Measurements from ENCODE around the gene ATRN. TPM values are rescaled to one million over a fixed set of nuclear protein-coding genes. Genes with fewer than 3 reads are reported as not detected.
A peak's percentile ranks its signal among the peaks of the same experiment; 100 is the strongest.

The ATRN gene
- total and polyA plus RNA-seq, 2 of the 8 experiments (the other 6 are each of a cell fraction or from before 2014, with no cell fraction given): 12.0 to 17.4 TPM

GRCh38 chr20:3686421-3686820, 215.6 kb downstream of the ATRN start:
- Histone ChIP-seq H2BK5ac (ENCODE audit: low read depth, low read length) (no peak overlapping the region), H3K56ac (replicated peaks; ENCODE audit: insufficient read length, low read depth, low read length) (no peak overlapping the region), H3K23ac (ENCODE audit: insufficient read length) (no peak overlapping the region), H3K4me2 (ENCODE audit: insufficient read depth in 1 of 2, low read depth in 2 of 2, low read length in 2 of 2) (no peak overlapping the region), H3K4me1 (replicated peaks in 1 of 4; ENCODE audit: control insufficient read depth in 3 of 4, insufficient read depth in 4 of 4, low read length in 3 of 4) (peaks cover 3 to 14% (median 8%) of the 10 kb centered on the region in 4 experiments), H3K18ac (ENCODE audit: extremely low read depth, low read length) (no peak overlapping the region; the same call in 1 of the 2 replicates), H4K91ac (replicated peaks; ENCODE audit: insufficient read length, low read length) (no peak overlapping the region), H2BK20ac (ENCODE audit: low read length) (0 out of 2 replicates have a peak overlapping the region, but pooled peaks have one; percentile 8), H3K79me2 (ENCODE audit: control insufficient read depth in 1 of 2, insufficient read depth in 2 of 2, low read length in 2 of 2) (no peaks in the 10 kb centered on the region), H3K27ac (ENCODE audit: low read depth, low read length) (no peak overlapping the region), H2BK15ac (ENCODE audit: low read length) (peak overlapping the region; percentile 25; the same call in 1 of the 2 replicates), H2BK120ac (replicated peaks; ENCODE audit: low read depth, low read length) (no peak overlapping the region), H3K4me3 (ENCODE audit: extremely low read depth in 1 of 4, insufficient read depth in 2 of 4, low read depth in 3 of 4, low read length in 4 of 4) (no peak overlapping the region), H3K79me1 (ENCODE audit: low read depth, low read length) (no peaks in the 10 kb centered on the region), H2BK12ac (ENCODE audit: low read depth, low read length) (peak overlapping the region; percentile 45; the same call in 1 of the 2 replicates), H3K9me3 (ENCODE audit: insufficient read depth in 2 of 2, low read depth in 1 of 2, low read length in 1 of 2) (no peaks in the 10 kb centered on the region), H3K14ac (ENCODE audit: insufficient read length) (no peak overlapping the region), H2AFZ (ENCODE audit: low read length) (no peak overlapping the region), H4K20me1 (replicated peaks in 1 of 2; ENCODE audit: control insufficient read depth in 1 of 2, insufficient read depth in 2 of 2, low read length in 2 of 2) (no peaks in the 10 kb centered on the region), H3K36me3 (ENCODE audit: control insufficient read depth in 2 of 4, insufficient read depth in 4 of 4, low read length in 3 of 4) (no peaks in the 10 kb centered on the region), H3K9ac (replicated peaks in 1 of 4; ENCODE audit: extremely low read depth in 1 of 4, low read depth in 3 of 4, low read length in 3 of 4) (no peak overlapping the region), H3K27me3 (replicated peaks in 1 of 4; ENCODE audit: control insufficient read depth in 3 of 4, extremely low read depth in 1 of 4, insufficient read depth in 3 of 4, low read length in 3 of 4) (peaks cover 0 to 13% (median 9%) of the 10 kb centered on the region in 4 experiments; a peak in 6 of 7 replicates), H4K8ac (ENCODE audit: extremely low read depth, insufficient read depth, low read length) (no peak overlapping the region), H4K5ac (ENCODE audit: insufficient read length, low read depth, low read length) (no peak overlapping the region), H3K4ac (replicated peaks; ENCODE audit: insufficient read length, low read depth, low read length) (no peak overlapping the region), H3K23me2 (ENCODE audit: low read depth, low read length) (peaks cover 8% of the 10 kb centered on the region), H2AK5ac (ENCODE audit: low read depth, low read length) (no peak overlapping the region)
- no peak for TF ChIP-seq TEAD4 (IDR thresholded peaks at IDR 0.05; ENCODE audit: low read depth, low read length)
- no peak for FAIRE-seq
- DNase-seq (ENCODE audit: low read depth in 1 of 2, low spot score in 2 of 2): no peak
- 94% methylated on average over 7 of the region's 7 CpGs; no CpG with 5 or more reads in 1 of the 2 experiments for WGBS, 2 experiments (ENCODE audit: extremely low coverage in 1 of 2, insufficient coverage in 1 of 2, insufficient read length in 1 of 2, insufficient replicate concordance in 2 of 2, low coverage in 1 of 2, low lambda C conversion rate in 2 of 2, missing lambda C conversion rate in 1 of 2)
- POLR2A ChIA-PET (ENCODE audit: partially characterized antibody): no interaction called here
- CTCF ChIA-PET (ENCODE audit: partially characterized antibody): interaction anchor here (0.9 to 45.1 kb wide), 9 partner anchors 0 to 385 kb away, joined by 3 to 1432 read pairs (median 7); partner anchors contain the start of genes ADAM33 and SIGLEC1

Data from H1 (cell line).